K562 (cell line): ENCODE results near the gene PIP5KL1. TPM values are rescaled to one million over a fixed set of nuclear protein-coding genes. Genes with fewer than 3 reads are reported as not detected.

ENCODE experiments used
- CHD4 ChIP-seq: fragments of 200-600 bp; sonication (generic); IDR thresholded peaks from 3 replicates; pipeline ENCODE4 v1.6.1; 2012; ENCODE audit warnings: low read depth, mild to moderate bottlenecking, mixed read lengths, low read length, inconsistent platforms; ENCODE audit not compliant: insufficient read depth, insufficient replicate concordance, poor library complexity, severe bottlenecking
- JUNB ChIP-seq: fragments of 450-650 bp; formaldehyde crosslinking; conservative IDR thresholded peaks from 2 replicates; pipeline ENCODE4 v1.4.0; 2020; ENCODE audit warnings: mild to moderate bottlenecking
- LEF1 ChIP-seq: fragments of 450-650 bp; IDR thresholded peaks from 2 replicates; pipeline ENCODE4 v1.6.1; 2016; ENCODE audit warnings: mild to moderate bottlenecking
- MAZ ChIP-seq, 2 experiments: fragments of 450-650 bp in 1 of 2; sonication (generic) in 1 of 2; formaldehyde crosslinking; IDR thresholded peaks in 1 of 2; conservative IDR thresholded peaks in 1 of 2; 2 replicates each; pipeline versions ENCODE4 v1.4.0 to v1.5.0; 2020; ENCODE audit warnings: mild to moderate bottlenecking in 1 of 2, missing genetic modification reagents in 1 of 2
- MBD2 ChIP-seq: sonication (generic); IDR thresholded peaks from 2 replicates; pipeline ENCODE4 v1.6.1; 2016; ENCODE audit warnings: low read depth, borderline replicate concordance
- MEIS2 ChIP-seq: fragments of 450-650 bp; IDR thresholded peaks from 2 replicates; pipeline ENCODE4 v1.6.1; 2014; ENCODE audit warnings: mild to moderate bottlenecking; ENCODE audit not compliant: partially characterized antibody
- NR1H2 ChIP-seq: sonication (generic); formaldehyde crosslinking; IDR thresholded peaks from 2 replicates; pipeline ENCODE4 v1.4.0; 2020; ENCODE audit warnings: mild to moderate bottlenecking, missing genetic modification reagents
- NRF1 ChIP-seq, 2 experiments: fragments of 450-650 bp; IDR thresholded peaks in 1 of 2; conservative IDR thresholded peaks in 1 of 2; 2 replicates each; pipeline ENCODE4 v1.6.1; 2014; ENCODE audit warnings: mild to moderate bottlenecking in 2 of 2
- RUNX1 ChIP-seq: sonication (generic); IDR thresholded peaks from 2 replicates; pipeline ENCODE4 v1.6.1; 2016; ENCODE audit warnings: antibody characterized with exemption, low read depth
- SMAD2 ChIP-seq: fragments of 150-350 bp; IDR thresholded peaks from 2 replicates; pipeline ENCODE4 v1.6.1; 2014; ENCODE audit warnings: low read depth, mild to moderate bottlenecking, low read length
- SMC3 ChIP-seq: conservative IDR thresholded peaks from 2 replicates; pipeline ENCODE4 v1.6.1; 2011; ENCODE audit warnings: low read depth, low read length, improper control_type of control experiment; ENCODE audit not compliant: insufficient read depth
- SRSF1 ChIP-seq: fragments of 200-400 bp; formaldehyde crosslinking; IDR thresholded peaks from 2 replicates; pipeline ENCODE4 v1.6.1; 2017; ENCODE audit warnings: mild to moderate bottlenecking, low read depth, low read length, moderate library complexity
- STAG1 ChIP-seq: sonication (generic); formaldehyde crosslinking; IDR thresholded peaks from 2 replicates; pipeline ENCODE4 v1.5.0; 2020; ENCODE audit warnings: missing genetic modification reagents, borderline replicate concordance
- TSC22D4 ChIP-seq: fragments of 450-650 bp; IDR thresholded peaks from 2 replicates; pipeline ENCODE4 v1.6.1; 2016; ENCODE audit warnings: missing genetic modification characterization, missing biosample characterization, control low read depth
- ZSCAN32 ChIP-seq: fragments of 450-650 bp; formaldehyde crosslinking; IDR thresholded peaks from 2 replicates; pipeline ENCODE4 v1.4.0; 2020; ENCODE audit warnings: mild to moderate bottlenecking, moderate library complexity
- polyA plus RNA-seq, 8 experiments: library from polyadenylated mRNA; depleted of rRNA in 4 of 8; stranded (reverse) in 5 of 8; unstranded in 3 of 8; fragments of >200 nt; fragmentation: Nextera tagmentation in 2 of 8; fragmentation: Illumina TruSeq in 1 of 8; extraction: Ambion mirVana in 2 of 8; extraction: Trizol in 1 of 8; gene quantifications; 2 replicates each; pipeline versions ENCODE4 v1.2.1 to v1.2.3, GENCODE V29; 2011 to 2014; ENCODE audit warnings: inconsistent platforms in 1 of 8, missing spikeins in 1 of 8
- total RNA-seq, 7 experiments: library from RNA; depleted of rRNA in 6 of 7; stranded (reverse); fragments of >200 nt in 6 of 7; fragmentation: Illumina TruSeq in 2 of 7; extraction: Trizol in 2 of 7; gene quantifications; 2 replicates each; pipeline versions ENCODE4 v1.2.1 to v1.2.3, GENCODE V29; 2011 to 2021; ENCODE audit warnings: low replicate concordance in 1 of 7
- TF ChIP-seq, protein P1 (sequence below): fragments of 450-650 bp; IDR thresholded peaks from 2 replicates; pipeline ENCODE4 v1.6.1; 2018; ENCODE audit not compliant: partially characterized antibody
- TF ChIP-seq, protein P2 (sequence below), 3 experiments: fragments of 200-800 bp in 1 of 3; sonication (Bioruptor generic) in 1 of 3; sonication (generic) in 1 of 3; formaldehyde crosslinking in 1 of 3; IDR thresholded peaks; 2 replicates each; pipeline versions ENCODE4 v1.6.1 to v1.8.0; 2016 to 2022; ENCODE audit warnings: mild to moderate bottlenecking in 2 of 3, missing compliant biosample characterization in 2 of 3, missing genetic modification characterization in 2 of 3, missing genetic modification reagents in 1 of 3
- TF ChIP-seq, protein P3 (sequence below): fragments of 200-800 bp; sonication (Bioruptor generic); IDR thresholded peaks from 2 replicates; pipeline ENCODE4 v1.6.1; 2017; ENCODE audit warnings: missing genetic modification characterization, missing compliant biosample characterization
- TF ChIP-seq, protein P4 (sequence below): fragments of 450-650 bp; conservative IDR thresholded peaks from 2 replicates; pipeline ENCODE4 v1.6.1; 2016; ENCODE audit warnings: missing genetic modification characterization, low read depth, mild to moderate bottlenecking, missing compliant biosample characterization, moderate library complexity

The PIP5KL1 gene
- total and polyA plus RNA-seq, 9 of the 15 experiments (the other 6 are each of a cell fraction or from before 2014, with no cell fraction given): 0.18 to 4.8 (median 1.2) TPM

DNA sequence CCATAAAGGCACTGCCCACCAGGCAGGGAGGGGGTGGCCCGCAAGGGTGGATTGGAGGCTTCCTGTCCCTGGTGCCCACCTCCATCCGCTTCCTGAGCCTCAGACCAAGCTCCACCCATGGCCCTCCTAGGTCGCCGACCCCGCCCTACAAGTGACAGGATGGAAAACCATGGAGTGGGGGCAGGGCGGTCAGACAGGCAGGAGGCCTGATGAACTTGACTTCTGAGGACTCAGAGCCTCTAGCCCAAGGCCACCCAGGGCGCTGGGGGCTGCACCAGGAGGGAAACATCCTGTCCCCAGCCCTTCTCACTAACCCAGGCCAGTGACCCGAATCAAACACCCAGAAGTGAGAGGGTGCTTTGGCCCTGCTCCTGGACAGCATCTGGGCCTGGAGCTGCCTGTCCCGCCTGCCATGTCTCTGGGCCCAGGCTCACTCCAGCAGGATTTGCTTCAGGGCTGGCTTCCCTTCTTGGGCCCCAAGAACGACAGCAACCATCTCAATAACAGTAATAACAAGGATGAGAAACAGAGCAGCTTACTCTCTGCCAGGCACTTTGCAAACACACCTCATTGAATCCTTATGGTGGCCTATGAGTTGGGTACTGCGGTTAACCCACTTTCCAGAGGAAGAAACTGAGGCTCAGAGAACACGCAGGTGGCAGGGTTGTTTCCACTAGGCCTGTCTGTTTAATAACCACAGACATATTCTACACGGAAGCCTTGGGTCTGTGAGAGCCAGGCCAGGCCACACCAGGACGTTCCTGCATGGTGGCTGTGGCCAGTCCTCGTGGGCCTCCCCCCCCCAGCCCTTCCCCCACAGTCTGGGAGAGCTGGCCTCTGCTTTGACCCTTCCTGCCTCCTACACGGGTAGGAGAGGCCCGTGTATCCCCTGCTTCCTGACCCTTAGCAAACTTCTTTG is 26.8 kb downstream of the PIP5KL1 start (continued):
- TF ChIP-seq, protein P1, sequence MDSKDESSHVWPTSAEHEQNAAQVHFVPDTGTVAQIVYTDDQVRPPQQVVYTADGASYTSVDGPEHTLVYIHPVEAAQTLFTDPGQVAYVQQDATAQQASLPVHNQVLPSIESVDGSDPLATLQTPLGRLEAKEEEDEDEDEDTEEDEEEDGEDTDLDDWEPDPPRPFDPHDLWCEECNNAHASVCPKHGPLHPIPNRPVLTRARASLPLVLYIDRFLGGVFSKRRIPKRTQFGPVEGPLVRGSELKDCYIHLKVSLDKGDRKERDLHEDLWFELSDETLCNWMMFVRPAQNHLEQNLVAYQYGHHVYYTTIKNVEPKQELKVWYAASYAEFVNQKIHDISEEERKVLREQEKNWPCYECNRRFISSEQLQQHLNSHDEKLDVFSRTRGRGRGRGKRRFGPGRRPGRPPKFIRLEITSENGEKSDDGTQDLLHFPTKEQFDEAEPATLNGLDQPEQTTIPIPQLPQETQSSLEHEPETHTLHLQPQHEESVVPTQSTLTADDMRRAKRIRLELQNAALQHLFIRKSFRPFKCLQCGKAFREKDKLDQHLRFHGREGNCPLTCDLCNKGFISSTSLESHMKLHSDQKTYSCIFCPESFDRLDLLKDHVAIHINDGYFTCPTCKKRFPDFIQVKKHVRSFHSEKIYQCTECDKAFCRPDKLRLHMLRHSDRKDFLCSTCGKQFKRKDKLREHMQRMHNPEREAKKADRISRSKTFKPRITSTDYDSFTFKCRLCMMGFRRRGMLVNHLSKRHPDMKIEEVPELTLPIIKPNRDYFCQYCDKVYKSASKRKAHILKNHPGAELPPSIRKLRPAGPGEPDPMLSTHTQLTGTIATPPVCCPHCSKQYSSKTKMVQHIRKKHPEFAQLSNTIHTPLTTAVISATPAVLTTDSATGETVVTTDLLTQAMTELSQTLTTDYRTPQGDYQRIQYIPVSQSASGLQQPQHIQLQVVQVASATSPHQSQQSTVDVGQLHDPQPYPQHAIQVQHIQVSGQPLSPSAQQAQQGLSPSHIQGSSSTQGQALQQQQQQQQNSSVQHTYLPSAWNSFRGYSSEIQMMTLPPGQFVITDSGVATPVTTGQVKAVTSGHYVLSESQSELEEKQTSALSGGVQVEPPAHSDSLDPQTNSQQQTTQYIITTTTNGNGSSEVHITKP: no peak
- TF ChIP-seq LEF1 (peak; percentile 76; the same call in 1 of the 2 replicates), TSC22D4 (tag) (no peak), MAZ (CRISPR knock-in tag; conservative IDR thresholded peaks at IDR 0.05 in 1 of 2, IDR thresholded peaks at IDR 0.05 in 1 of 2) (peak; percentile 78 to 84), SRSF1 (no peak), CHD4 (no peak), JUNB (no peak), NR1H2 (CRISPR knock-in tag) (no peak), ZSCAN32 (no peak), RUNX1 (no peak), NRF1 (conservative IDR thresholded peaks at IDR 0.05 in 1 of 2, IDR thresholded peaks at IDR 0.05 in 1 of 2) (0 out of 4 replicates have a peak, but pooled peaks of 1 of the 2 experiments have one; percentile 11), SMAD2 (no peak), STAG1 (CRISPR knock-in tag) (no peak), MBD2 (no peak), SMC3 (no peak), MEIS2 (peak; percentile 52)
- TF ChIP-seq, protein P2, sequence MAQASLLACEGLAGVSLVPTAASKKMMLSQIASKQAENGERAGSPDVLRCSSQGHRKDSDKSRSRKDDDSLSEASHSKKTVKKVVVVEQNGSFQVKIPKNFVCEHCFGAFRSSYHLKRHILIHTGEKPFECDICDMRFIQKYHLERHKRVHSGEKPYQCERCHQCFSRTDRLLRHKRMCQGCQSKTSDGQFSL (CRISPR knock-in tag; IDR thresholded peaks at IDR 0.05): peak; percentile 94
- TF ChIP-seq, protein P2 (tag; IDR thresholded peaks at IDR 0.05): peak in 1 of 2 experiments; percentile 77; a peak in 2 of 4 replicates
- TF ChIP-seq, protein P3, sequence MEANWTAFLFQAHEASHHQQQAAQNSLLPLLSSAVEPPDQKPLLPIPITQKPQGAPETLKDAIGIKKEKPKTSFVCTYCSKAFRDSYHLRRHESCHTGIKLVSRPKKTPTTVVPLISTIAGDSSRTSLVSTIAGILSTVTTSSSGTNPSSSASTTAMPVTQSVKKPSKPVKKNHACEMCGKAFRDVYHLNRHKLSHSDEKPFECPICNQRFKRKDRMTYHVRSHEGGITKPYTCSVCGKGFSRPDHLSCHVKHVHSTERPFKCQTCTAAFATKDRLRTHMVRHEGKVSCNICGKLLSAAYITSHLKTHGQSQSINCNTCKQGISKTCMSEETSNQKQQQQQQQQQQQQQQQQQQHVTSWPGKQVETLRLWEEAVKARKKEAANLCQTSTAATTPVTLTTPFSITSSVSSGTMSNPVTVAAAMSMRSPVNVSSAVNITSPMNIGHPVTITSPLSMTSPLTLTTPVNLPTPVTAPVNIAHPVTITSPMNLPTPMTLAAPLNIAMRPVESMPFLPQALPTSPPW (CRISPR knock-in tag): peak; percentile 67
- TF ChIP-seq, protein P4, sequence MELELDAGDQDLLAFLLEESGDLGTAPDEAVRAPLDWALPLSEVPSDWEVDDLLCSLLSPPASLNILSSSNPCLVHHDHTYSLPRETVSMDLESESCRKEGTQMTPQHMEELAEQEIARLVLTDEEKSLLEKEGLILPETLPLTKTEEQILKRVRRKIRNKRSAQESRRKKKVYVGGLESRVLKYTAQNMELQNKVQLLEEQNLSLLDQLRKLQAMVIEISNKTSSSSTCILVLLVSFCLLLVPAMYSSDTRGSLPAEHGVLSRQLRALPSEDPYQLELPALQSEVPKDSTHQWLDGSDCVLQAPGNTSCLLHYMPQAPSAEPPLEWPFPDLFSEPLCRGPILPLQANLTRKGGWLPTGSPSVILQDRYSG: no peak
